LoVo (cell line): ENCODE measurements around the gene AJAP1.

Experiments used
- DNase-seq: peaks from one replicate; pipeline ENCODE4 v3.0.0-alpha.2; 2016; ENCODE audit warnings: low spot score

AJAP1 gene

GRCh38 chr1:4682607-4683220, 28.3 kb downstream of the AJAP1 start:
- no peak for DNase-seq

DNA sequence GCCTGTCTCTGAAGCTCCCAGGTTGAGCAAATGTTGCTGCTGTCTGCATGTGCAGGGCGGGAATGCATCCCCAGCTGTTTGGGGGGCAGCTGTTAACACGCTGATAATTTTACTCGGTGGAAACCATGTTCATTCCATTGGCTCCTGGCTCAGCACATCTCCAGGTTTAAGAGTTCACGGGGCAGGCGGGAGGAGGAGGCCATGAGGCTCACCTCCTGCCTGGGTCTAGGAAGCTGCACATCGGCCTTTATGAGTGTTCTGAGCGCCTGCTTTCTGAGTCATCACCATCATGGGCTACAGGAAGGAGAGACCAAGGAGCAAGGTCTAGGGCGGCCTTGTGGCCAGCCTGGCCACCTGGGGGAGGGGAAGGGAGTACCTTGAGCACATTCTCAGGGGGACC, 29.7 kb downstream of the AJAP1 start:
- DNase-seq, result no peak

GRCh38 chr1:4684864-4685522, 30.6 kb downstream of the AJAP1 start:
- no peak for DNase-seq

DNA sequence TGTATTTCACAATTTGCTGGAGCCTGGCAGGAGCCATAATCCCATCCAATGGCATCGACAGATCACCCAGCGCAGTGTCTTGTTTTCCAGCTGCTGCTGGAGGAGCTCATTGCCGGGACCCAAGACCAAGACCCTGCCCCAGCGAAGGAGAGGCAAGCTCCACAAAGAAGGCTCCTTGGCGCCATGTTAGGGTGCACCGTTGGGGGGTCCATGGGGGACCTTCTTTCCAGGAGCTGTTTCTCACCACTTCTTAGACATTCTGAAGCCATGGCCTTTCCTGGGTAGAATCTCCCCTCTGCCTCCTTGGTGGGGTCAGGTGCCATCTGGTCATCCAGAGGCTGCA, 31.1 kb downstream of the AJAP1 start:
- DNase-seq, result no peak

DNA sequence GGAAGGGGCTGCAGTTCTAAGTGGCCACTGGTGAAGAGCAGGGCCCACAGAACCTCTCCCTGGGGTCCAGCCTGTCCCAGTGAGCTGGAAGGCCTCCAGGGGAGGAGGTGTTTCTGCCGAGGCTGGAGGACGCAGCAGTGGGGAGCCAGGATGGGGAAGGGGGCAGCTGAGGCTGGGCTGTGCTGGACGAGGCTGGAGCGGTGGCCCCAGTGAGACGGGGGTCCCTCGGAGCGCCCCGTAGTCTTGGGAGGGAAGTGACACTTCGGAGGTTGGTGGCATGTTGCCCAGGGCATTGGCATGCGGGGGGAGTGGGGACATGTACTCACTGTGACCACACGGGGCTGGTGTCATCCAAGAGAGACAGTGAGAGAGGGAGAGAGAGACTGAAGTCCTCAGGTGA, 33.5 kb downstream of the AJAP1 start:
- no peak for DNase-seq

DNA sequence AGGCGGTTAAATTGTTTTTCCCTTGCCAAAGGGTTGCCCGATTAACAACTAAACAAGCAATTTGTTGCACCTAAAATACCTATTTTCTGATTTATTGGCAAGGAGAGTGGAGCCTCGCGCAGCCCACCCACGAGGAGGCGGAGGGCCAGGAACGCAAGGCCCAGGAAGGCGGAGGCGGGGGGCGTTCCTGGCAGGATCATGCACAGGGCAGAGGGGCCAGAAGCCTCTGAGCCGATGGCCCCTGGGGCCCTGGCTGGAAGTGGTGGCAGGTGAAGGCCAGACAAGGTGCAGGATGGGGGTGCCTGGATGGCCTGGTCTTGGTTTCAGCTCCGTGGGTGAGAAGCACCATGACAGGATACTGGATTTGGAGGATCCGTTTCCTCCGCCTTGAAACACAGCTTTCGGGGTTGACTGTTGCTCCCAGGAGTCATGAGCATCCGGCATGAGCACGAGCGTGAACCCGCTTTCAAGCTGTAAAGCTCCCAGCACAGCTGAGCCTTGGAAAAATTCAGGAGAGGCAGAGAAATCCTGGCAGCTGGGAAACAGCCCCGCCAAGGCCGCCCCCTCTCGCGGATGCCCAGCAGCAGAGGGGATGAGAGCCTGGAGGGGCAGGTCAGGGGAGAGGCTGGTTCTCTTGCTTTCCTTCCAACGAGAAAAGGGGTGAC, 35.0 kb downstream of the AJAP1 start:
- no peak for DNase-seq

DNA sequence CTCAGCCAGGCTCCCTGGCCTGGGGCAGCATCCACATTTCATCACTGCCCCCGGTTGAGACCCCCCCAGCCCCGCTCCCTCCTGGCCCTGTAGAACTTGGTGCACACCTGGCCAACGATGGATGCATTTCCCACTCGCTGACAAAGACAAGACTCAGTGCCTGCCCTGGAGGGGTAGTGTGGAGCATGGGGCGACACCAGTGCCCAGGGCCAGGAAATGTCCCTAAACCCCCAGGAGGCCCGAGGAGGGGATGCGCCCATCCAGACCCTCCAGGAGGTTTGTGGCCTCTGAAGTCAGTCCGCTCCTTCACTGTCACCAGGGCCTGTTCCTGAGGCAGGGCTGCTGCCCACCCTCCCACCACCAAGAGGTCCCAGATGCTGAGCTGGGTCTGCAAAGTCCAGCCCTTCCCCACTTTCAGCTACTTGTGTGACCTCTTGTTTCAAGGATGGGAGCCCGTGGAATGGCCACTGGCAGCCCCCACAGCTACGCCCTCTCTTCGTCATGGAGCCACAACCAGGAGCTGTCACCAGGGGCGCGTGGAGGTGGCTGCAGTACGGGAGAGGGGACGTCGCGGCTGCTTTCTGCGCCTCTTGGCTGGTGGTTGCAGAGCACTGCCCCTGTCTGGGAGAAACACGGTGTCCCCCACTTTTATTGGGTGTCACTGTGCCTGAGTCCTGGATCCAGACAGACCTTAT, 35.7 kb downstream of the AJAP1 start:
- no peak for DNase-seq

GRCh38 chr1:4690951-4691675, 36.7 kb downstream of the AJAP1 start:
- no peak for DNase-seq

DNA sequence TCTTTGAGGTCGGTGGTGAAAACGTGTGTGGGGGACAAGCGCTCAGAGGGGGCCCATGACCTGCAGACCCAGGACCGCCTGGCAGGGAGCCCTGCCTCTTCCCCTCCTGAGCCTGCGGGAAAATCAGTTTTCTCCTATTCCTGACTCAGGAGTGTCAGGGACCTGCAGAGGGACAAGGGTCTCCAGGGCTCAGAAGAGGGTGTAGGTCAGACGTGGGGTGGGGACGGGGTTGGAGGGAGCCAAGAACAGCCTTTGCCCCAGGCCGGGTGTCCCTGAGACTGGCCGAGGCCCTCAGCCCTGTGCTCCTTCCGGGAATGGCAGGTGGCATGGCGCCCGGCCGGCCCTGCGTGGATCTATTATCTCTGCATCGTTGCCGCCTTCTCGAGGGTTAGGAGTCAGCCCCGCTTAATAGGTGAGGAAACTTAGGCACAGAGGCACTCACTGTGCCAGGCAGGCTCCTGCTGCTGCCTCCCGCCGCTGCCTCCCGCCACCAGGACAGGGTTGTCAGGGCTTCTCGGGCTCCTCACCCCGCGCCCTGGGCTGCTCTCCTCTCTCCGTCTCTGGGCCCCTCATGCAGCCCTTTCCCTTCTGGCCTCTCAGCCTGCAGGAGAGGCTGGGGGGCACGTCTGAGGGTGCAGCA, 37.5 kb downstream of the AJAP1 start:
- DNase-seq, result no peak

DNA sequence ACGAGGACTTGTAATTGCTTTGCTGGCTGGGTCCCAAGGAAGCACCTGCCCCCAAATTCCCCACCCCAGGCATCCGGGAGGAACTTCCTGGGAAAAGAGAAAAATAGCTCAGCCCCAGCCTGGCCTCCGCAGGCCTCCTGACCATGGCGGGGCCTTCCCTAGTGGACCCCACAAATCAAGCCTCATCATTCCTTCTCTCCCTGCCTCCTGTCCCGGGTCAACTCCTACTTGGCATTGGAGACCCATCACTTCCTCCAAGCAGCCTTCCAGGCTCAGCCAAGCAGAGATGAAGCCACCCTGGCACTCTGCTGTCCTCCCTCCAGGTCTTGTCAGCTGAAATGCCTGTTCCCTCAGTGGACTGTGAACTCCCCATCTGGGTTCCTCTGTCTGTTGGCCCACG, 38.0 kb downstream of the AJAP1 start:
- no peak for DNase-seq

- DNase-seq, result no peak
These were observed 38.9 kb downstream of the AJAP1 start for GRCh38 chr1:4693331-4693730.

- DNase-seq, result no peak
These were observed 39.5 kb downstream of the AJAP1 start for GRCh38 chr1:4693891-4694290.

DNA sequence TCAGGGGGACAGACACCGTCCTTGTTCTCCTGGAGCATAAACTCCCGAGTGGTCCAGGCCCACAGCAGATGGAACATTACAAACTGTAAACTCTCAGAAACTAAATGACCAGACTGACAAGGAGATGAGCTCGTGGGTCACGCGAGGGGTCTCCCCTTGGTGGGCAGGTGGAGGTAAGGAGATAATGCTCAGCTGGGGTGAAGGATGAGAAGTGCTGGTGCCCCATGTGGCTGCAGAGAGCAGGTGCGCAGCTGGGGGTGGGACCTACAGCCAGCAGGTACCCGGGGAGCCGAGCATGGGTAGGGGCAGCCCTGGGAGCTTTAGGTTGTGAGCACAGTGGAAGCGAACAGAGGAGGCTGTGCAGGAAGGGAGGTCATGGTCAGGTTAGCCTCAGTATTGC, 40.1 kb downstream of the AJAP1 start:
- no peak for DNase-seq

- no peak for DNase-seq
These were observed 40.8 kb downstream of the AJAP1 start for GRCh38 chr1:4695241-4695640.

- DNase-seq, result no peak
These were observed 41.8 kb downstream of the AJAP1 start for GRCh38 chr1:4696161-4696745.

DNA sequence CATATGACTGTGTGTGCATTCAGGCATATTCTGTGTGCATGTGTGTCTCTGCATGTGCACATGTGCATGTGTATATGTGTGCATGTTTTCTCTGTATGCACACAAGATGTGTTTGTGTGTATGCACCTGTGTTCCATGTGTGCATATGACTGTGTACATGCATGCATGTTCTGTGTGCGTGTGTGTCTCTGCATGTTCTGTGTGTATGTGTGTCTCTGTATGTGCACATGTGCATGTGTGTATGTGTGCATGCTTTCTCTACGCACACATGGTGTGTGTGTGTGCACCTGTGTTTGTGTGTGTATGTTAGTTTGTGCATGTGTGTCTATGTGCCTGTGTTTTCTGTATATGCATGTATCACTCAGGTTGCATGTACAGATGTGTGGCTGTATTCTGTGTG, 42.3 kb downstream of the AJAP1 start:
- DNase-seq, result no peak

GRCh38 chr1:4697801-4698200, 43.4 kb downstream of the AJAP1 start:
- no peak for DNase-seq

DNA sequence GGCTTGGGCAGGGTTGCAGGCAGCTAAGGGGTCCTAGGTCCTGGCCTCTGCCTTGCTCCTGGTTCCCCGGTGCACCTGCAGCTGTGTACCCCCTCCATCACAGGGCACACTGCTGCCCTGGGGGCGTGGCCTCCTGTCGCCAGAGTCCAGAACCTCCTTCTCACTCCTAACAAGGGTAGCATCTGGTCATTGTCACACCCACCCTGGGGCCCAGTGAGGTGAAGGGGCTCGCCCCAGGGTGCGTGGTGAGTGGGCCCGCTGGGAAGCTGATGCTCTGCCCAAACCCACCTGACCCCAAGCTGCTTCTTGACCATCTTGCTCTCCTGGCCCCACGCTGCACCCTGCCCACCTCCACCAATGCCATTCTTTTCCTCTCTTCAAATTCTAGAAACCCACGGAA, 44.5 kb downstream of the AJAP1 start:
- no peak for DNase-seq

DNA sequence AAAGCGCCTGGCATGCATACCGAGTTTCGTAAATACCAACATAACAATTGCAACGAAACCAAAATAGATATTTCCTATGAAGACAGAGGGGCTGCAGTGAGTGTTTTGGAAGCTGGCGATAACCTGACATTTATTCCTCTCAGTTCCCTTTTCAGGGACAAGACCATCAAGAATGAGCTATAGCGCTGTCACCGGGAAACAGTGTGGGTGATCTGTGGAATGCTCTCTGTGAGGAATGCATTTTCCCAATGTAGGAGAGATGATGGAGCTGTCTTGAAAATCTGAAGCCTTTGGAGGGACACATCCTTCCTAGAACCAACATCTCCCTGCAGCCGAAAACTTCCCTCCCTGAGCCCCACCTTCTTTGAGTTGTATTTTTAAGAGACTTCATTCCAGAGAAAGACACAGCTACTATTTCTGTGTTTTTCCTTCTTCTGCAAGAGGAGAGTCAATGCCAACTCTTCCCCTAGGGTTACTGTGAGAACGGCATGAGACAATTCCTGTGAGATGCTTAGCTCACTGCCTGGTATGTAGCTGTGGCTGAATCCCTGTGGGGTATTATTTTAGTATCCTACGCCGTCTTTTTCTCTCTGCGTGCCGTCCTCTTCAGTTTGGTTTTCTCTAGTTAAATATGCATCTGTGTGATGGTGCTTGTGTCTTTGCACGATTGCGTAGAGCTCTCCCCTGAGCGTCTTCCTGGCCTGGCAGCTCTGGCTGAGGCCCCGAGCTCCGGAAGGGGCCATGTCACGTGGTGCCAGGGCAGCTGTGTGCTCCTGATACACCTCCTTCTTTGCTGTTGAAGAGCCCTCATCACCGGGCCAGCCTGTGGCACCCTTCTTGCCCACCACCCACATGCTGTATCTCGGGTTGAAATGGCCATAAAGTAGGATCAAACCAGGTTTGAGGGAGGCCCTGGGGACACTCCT, 45.2 kb downstream of the AJAP1 start:
- no peak for DNase-seq

DNA sequence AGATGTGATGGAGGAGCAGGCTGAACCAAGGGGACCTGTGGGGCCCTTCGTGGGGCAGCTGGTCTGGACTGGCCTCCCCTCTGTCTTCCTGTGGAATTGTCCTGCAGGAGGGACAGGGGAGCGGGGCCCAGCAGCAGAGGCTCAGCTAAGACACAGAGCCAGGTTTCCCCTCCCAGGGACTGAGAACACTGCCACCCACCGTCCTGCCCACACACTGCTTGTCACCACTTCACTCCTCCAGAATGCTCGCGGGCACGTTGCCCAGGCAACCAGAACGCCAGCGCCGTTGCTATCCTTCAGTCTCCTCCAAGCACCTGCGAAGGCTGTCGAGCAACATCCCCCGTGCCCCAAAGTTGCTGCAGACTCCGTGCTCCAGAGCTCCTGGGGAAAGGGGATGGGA, 46.4 kb downstream of the AJAP1 start:
- DNase-seq, result no peak

GRCh38 chr1:4701276-4701675, 46.9 kb downstream of the AJAP1 start:
- no peak for DNase-seq
